GM23338 (cell line): ENCODE results near the gene PPFIBP1. TPM values are rescaled to one million over a fixed set of nuclear protein-coding genes. Genes with fewer than 3 reads are reported as not detected.

Experiments
- ATAC-seq: fragments of 200-7000 bp; cut with Tn5 transposase; 3 replicates; pipeline ENCODE4 v1.9.1; 2020
- DNase-seq: peaks from one replicate; pipeline ENCODE4 v3.0.0-alpha.2; 2015; ENCODE audit warnings: low spot score
- H2AFZ ChIP-seq: fragments of 200-600 bp; sonication (generic); 2 replicates; pipeline ENCODE4 v1.8.0; 2016; ENCODE audit warnings: antibody characterized with exemption, mild to moderate bottlenecking, moderate library complexity
- H3F3A ChIP-seq: fragments of 200-600 bp; sonication (generic); replicated peaks from 2 replicates; pipeline ENCODE4 v1.8.0; 2017; ENCODE audit warnings: antibody characterized with exemption, mixed run types, low read depth
- H3K27ac ChIP-seq: fragments of 200-600 bp; sonication (generic); 2 replicates; pipeline ENCODE4 v1.6.1; 2016; ENCODE audit warnings: low read depth
- H3K27me3 ChIP-seq: fragments of 200-600 bp; sonication (generic); 2 replicates; pipeline ENCODE4 v1.8.0; 2016; ENCODE audit warnings: mild to moderate bottlenecking, mixed run types, moderate library complexity; ENCODE audit not compliant: insufficient read depth
- H3K36me3 ChIP-seq: fragments of 200-600 bp; sonication (generic); 2 replicates; pipeline ENCODE4 v1.8.0; 2016; ENCODE audit warnings: mild to moderate bottlenecking; ENCODE audit not compliant: insufficient read depth
- H3K4me1 ChIP-seq: fragments of 200-600 bp; sonication (generic); 2 replicates; pipeline ENCODE4 v1.8.0; 2016; ENCODE audit warnings: mild to moderate bottlenecking, moderate library complexity; ENCODE audit not compliant: insufficient read depth
- H3K4me2 ChIP-seq: fragments of 200-600 bp; sonication (generic); 2 replicates; pipeline ENCODE4 v1.7.1; 2017; ENCODE audit warnings: mixed run types
- H3K4me3 ChIP-seq: fragments of 200-600 bp; sonication (generic); 2 replicates; pipeline ENCODE4 v1.6.1; 2016; ENCODE audit warnings: mixed run types
- H3K79me2 ChIP-seq: fragments of 200-600 bp; sonication (generic); replicated peaks from 2 replicates; pipeline ENCODE4 v1.8.0; 2017; ENCODE audit warnings: mild to moderate bottlenecking; ENCODE audit not compliant: insufficient read depth
- H3K9me2 ChIP-seq: fragments of 200-600 bp; sonication (generic); 2 replicates; pipeline ENCODE4 v1.8.0; 2017; ENCODE audit not compliant: insufficient read depth
- H4K20me1 ChIP-seq: fragments of 200-600 bp; sonication (generic); replicated peaks from 2 replicates; pipeline ENCODE4 v1.8.0; 2017; ENCODE audit warnings: mild to moderate bottlenecking; ENCODE audit not compliant: insufficient read depth
- H3K27ac Mint-ChIP-seq: 2 replicates; pipeline ENCODE4 v1.8.0; 2020; ENCODE audit warnings: inconsistent platforms, mild to moderate bottlenecking, moderate library complexity, mixed read lengths
- H3K27me3 Mint-ChIP-seq: 3 replicates; pipeline ENCODE4 v1.8.0; 2022; ENCODE audit warnings: low read depth, mild to moderate bottlenecking, moderate library complexity, mixed read lengths, inconsistent platforms; ENCODE audit not compliant: insufficient read depth, poor library complexity
- H3K36me3 Mint-ChIP-seq: 3 replicates; pipeline ENCODE4 v1.8.0; 2021; ENCODE audit warnings: low read depth, mild to moderate bottlenecking, inconsistent platforms, moderate library complexity, mixed read lengths
- H3K4me1 Mint-ChIP-seq: 3 replicates; pipeline ENCODE4 v1.8.0; 2020; ENCODE audit warnings: mild to moderate bottlenecking, inconsistent platforms, mixed read lengths
- H3K4me3 Mint-ChIP-seq: 3 replicates; pipeline ENCODE4 v1.8.0; 2021; ENCODE audit warnings: moderate library complexity, mild to moderate bottlenecking, inconsistent platforms, mixed read lengths
- H3K9me3 Mint-ChIP-seq: 3 replicates; pipeline ENCODE4 v1.8.0; 2020; ENCODE audit warnings: moderate library complexity, mild to moderate bottlenecking, inconsistent platforms, mixed read lengths
- CREB1 ChIP-seq: fragments of 250-450 bp; sonication (Bioruptor Pico); IDR thresholded peaks from 2 replicates; pipeline ENCODE4 v1.5.0; 2020; ENCODE audit warnings: low read depth, mild to moderate bottlenecking, moderate library complexity
- ETS1 ChIP-seq: IDR thresholded peaks from 2 replicates; pipeline ENCODE4 v1.6.1; 2016; ENCODE audit warnings: antibody characterized with exemption
- EZH2phosphoT487 ChIP-seq: fragments of 200-600 bp; sonication (generic); IDR thresholded peaks from one replicate; pipeline ENCODE4 v1.8.1; 2018; ENCODE audit warnings: antibody characterized with exemption; ENCODE audit not compliant: unreplicated experiment
- JUNB ChIP-seq: IDR thresholded peaks from one replicate; pipeline ENCODE4 v1.6.1; 2016; ENCODE audit warnings: antibody characterized with exemption; ENCODE audit not compliant: unreplicated experiment
- NANOG ChIP-seq: IDR thresholded peaks from 2 replicates; pipeline ENCODE4 v1.6.1; 2016; ENCODE audit warnings: antibody characterized with exemption, borderline replicate concordance
- POLR2AphosphoS5 ChIP-seq: IDR thresholded peaks from 2 replicates; pipeline ENCODE4 v1.6.1; 2016; ENCODE audit warnings: antibody characterized with exemption, low read depth
- STAT1 ChIP-seq: IDR thresholded peaks from one replicate; pipeline ENCODE4 v1.6.1; 2016; ENCODE audit warnings: antibody characterized with exemption; ENCODE audit not compliant: unreplicated experiment
- ZNF114 ChIP-seq: fragments of 250-450 bp; sonication (Bioruptor Pico); IDR thresholded peaks from 2 replicates; pipeline ENCODE4 v1.5.0; 2020; ENCODE audit warnings: mild to moderate bottlenecking, moderate library complexity
- ZNF331 ChIP-seq: fragments of 250-450 bp; sonication (Bioruptor Pico); IDR thresholded peaks from 2 replicates; pipeline ENCODE4 v1.5.0; 2020; ENCODE audit warnings: low read depth, mild to moderate bottlenecking, moderate library complexity
- ZNF462 ChIP-seq: fragments of 250-450 bp; sonication (Bioruptor Pico); IDR thresholded peaks from 2 replicates; pipeline ENCODE4 v1.5.0; 2020; ENCODE audit warnings: mild to moderate bottlenecking, moderate library complexity
- polyA plus RNA-seq: library from polyadenylated mRNA; unstranded; fragments of >200 nt; fragmentation: Nextera tagmentation; extraction: Ambion mirVana; gene quantifications from 2 replicates; pipeline ENCODE4 v1.2.1, GENCODE V29; 2016
- total RNA-seq: library from RNA; depleted of rRNA; stranded (reverse); fragments of >200 nt; shearing (Covaris generic); gene quantifications from 2 replicates; pipeline ENCODE4 v1.2.3, GENCODE V29; 2014
- TF ChIP-seq, protein P1 (sequence below), 2 experiments: fragments of 200-600 bp in 1 of 2; sonication (generic) in 1 of 2; conservative IDR thresholded peaks; 2 replicates each; pipeline versions ENCODE4 v1.5.1 to v1.6.1; 2016 to 2017; ENCODE audit warnings: antibody characterized with exemption in 2 of 2, low read depth in 2 of 2, mild to moderate bottlenecking in 2 of 2, moderate library complexity in 1 of 2

The PPFIBP1 gene
- total and polyA plus RNA-seq, 2 experiments from 2014 or later, result 33.2 to 41.9 TPM

DNA sequence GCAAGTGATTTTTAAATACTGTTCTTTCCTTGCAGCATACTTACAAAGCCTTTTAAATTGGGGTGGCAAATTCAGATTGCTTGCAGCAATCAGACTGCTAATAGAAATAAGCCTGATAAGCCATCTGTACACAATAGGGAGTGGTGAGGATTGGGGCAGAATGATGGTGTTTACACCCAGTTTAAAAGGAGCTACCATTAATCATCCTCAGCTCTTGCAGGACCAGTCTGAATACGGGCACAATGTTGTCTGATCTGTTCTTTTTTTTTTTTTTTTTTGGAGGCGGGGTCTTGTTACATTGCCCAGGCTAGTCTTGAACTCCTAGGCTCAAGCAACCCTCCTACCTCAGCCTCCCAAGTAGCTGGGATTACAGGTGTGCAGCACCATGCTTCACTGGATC, 122.1 kb downstream of the PPFIBP1 start (continued):
- TF ChIP-seq EZH2phosphoT487 (no peak), CREB1 (CRISPR knock-in tag) (no peak), ZNF331 (no peak)

DNA sequence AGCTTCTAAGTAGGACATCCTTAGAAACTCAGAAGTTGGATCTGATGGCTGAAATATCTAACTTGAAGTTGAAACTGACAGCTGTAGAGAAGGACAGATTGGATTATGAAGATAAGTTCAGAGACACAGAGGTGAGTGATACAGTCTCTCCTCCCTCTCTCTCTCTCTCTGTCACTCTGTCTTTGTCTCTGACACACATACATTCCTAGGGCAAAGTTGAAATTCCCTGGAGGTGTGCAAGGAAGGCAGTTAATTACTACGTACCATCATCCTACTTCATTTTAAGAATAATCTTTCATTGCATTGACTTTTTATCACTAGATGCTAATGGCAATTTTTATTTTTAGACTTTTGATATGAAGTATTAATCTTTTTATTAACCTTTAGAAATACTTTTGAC, 126.0 kb downstream of the PPFIBP1 start:
- H2AFZ ChIP-seq, result no peak overlapping the region
- no peaks in the 10 kb centered on the region for H4K20me1 ChIP-seq
- H3K4me1 ChIP-seq, result no peaks in the 10 kb centered on the region
- no peaks in the 10 kb centered on the region for H3F3A ChIP-seq
- no peak for DNase-seq
- no peak overlapping the region for H3K27ac ChIP-seq
- no peak for TF ChIP-seq ETS1
- TF ChIP-seq, protein P1, sequence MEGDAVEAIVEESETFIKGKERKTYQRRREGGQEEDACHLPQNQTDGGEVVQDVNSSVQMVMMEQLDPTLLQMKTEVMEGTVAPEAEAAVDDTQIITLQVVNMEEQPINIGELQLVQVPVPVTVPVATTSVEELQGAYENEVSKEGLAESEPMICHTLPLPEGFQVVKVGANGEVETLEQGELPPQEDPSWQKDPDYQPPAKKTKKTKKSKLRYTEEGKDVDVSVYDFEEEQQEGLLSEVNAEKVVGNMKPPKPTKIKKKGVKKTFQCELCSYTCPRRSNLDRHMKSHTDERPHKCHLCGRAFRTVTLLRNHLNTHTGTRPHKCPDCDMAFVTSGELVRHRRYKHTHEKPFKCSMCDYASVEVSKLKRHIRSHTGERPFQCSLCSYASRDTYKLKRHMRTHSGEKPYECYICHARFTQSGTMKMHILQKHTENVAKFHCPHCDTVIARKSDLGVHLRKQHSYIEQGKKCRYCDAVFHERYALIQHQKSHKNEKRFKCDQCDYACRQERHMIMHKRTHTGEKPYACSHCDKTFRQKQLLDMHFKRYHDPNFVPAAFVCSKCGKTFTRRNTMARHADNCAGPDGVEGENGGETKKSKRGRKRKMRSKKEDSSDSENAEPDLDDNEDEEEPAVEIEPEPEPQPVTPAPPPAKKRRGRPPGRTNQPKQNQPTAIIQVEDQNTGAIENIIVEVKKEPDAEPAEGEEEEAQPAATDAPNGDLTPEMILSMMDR (conservative IDR thresholded peaks at IDR 0.05; ENCODE audit: low read depth in 2 of 2), result no peak
- no peak for TF ChIP-seq ZNF114
- peaks cover 2% of the 10 kb centered on the region for H3K27me3 Mint-ChIP-seq
- no peaks in the 10 kb centered on the region for H3K79me2 ChIP-seq
- no peak overlapping the region for H3K27ac Mint-ChIP-seq
- H3K36me3 Mint-ChIP-seq, result peaks cover 4% of the 10 kb centered on the region; the same call in 1 of the 3 replicates
- no peaks in the 10 kb centered on the region for H3K9me3 Mint-ChIP-seq
- ATAC-seq, result no peak
- no peaks in the 10 kb centered on the region for H3K36me3 ChIP-seq
- H3K9me2 ChIP-seq, result no peaks in the 10 kb centered on the region
- H3K4me3 ChIP-seq, result no peak overlapping the region
- no peak overlapping the region for H3K4me3 Mint-ChIP-seq
- no peaks in the 10 kb centered on the region for H3K4me1 Mint-ChIP-seq
- no peaks in the 10 kb centered on the region for H3K27me3 ChIP-seq
- H3K4me2 ChIP-seq, result no peak overlapping the region

- no peak for DNase-seq
- no peaks in the 10 kb centered on the region for H3K36me3 ChIP-seq
- TF ChIP-seq CREB1 (CRISPR knock-in tag) (no peak), ZNF331 (no peak), ZNF114 (no peak), STAT1 (no peak), JUNB (no peak), ZNF462 (no peak), POLR2AphosphoS5 (no peak), ETS1 (no peak), NANOG (no peak)
Measured at GRCh38 chr12:27651201-27651600, 127.2 kb downstream of the PPFIBP1 start.

More at GRCh38 chr12:27651201-27651600, 127.2 kb downstream of the PPFIBP1 start:
- no peaks in the 10 kb centered on the region for H4K20me1 ChIP-seq
- H3K27me3 ChIP-seq, result no peaks in the 10 kb centered on the region
- no peaks in the 10 kb centered on the region for H3K79me2 ChIP-seq
- no peak overlapping the region for H3K4me3 Mint-ChIP-seq
- no peak overlapping the region for H3K4me2 ChIP-seq
- peaks cover 2% of the 10 kb centered on the region for H3K27me3 Mint-ChIP-seq
- no peaks in the 10 kb centered on the region for H3K9me3 Mint-ChIP-seq
- no peak overlapping the region for H3K4me3 ChIP-seq
- peaks cover 4% of the 10 kb centered on the region; the same call in 1 of the 3 replicates for H3K36me3 Mint-ChIP-seq
- H3K4me1 ChIP-seq, result no peaks in the 10 kb centered on the region
- no peaks in the 10 kb centered on the region for H3K9me2 ChIP-seq
- no peak overlapping the region for H3K27ac Mint-ChIP-seq
- no peak overlapping the region for H3K27ac ChIP-seq
- H2AFZ ChIP-seq, result no peak overlapping the region
- ATAC-seq, result no peak
- no peaks in the 10 kb centered on the region for H3K4me1 Mint-ChIP-seq
- H3F3A ChIP-seq, result no peaks in the 10 kb centered on the region
